ENCODE measurements around the gene ADRA1B.

The ADRA1B gene

DNA sequence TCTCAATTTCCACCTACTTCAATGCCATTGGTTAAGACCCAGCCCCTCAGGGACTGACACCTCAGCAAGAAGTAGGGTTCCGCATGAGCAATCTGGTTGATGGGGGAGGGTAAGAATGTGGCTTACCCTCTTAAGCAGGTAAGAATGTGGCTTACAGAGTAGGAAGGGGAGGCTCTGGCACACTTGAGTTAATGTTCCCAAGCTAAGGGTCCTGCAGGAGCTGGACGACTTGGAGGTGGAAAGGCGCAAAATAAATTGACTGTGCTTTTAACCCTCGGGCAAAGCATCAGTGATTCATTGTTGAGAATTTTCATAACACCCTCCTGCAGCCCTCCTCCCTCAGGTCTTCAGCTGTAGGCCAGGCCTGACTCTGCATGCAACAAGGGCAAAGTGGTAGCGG lies 24.9 kb upstream of the ADRA1B start:
- Histone ChIP-seq H3K9me3 (ENCODE audit: insufficient read depth, low read length) (no peaks in the 10 kb centered on the region), H3K9ac (ENCODE audit: insufficient read length, low read depth) (no peak overlapping the region), H3K36me3 (ENCODE audit: insufficient read depth, insufficient read length, low read length) (no peaks in the 10 kb centered on the region), H3K4me1 (ENCODE audit: insufficient read depth, insufficient read length) (no peaks in the 10 kb centered on the region), H3K27me3 (ENCODE audit: insufficient read depth, insufficient read length) (no peaks in the 10 kb centered on the region), H3K4me3 (ENCODE audit: insufficient read length, low read depth) (no peak overlapping the region)
- TF ChIP-seq SUZ12 (IDR thresholded peaks at IDR 0.05; ENCODE audit: extremely low read depth, insufficient read depth, insufficient read length) (no peak), YY1 (IDR thresholded peaks at IDR 0.05; ENCODE audit: insufficient read depth, insufficient read length) (no peak), ZNF274 (IDR thresholded peaks at IDR 0.05; ENCODE audit: low read depth, low read length) (no peak)
- DNase-seq (ENCODE audit: low read depth, low spot score): peak; percentile 47

DNA sequence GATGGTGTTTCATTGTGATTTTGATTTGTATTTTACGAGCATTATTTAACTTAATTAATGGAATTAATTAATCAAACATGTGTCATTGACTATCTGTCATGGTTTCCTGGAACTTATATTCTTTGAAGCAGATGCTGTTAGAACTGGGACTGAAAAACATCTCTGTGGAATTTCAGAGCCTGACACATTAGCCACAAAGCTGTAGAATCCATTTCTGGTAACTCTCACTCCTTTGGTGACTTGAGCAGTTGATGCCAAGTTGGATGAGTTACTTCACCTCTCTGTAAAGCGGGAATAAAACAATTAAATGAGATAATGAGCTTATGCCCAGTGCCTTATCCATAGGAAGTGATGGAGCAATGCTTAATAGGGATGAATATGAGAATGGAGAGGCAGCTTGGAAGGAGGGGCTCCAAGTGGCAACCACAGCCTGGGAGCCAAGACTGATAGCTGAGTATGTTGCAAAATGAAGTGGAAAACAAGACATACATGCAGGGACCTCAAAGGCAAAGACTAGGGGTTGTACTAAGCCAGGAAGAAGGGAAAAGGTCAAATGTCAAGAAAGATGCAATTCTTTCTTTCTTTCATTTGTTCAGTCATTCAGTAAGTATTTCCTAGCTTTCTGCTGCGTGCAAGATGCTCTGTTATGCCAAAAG lies 23.1 kb upstream of the ADRA1B start:
- Histone ChIP-seq H3K9me3 (ENCODE audit: insufficient read depth, low read length) (no peaks in the 10 kb centered on the region), H3K4me3 (ENCODE audit: insufficient read length, low read depth) (no peak overlapping the region), H3K36me3 (ENCODE audit: insufficient read depth, insufficient read length, low read length) (no peaks in the 10 kb centered on the region), H3K9ac (ENCODE audit: insufficient read length, low read depth) (no peak overlapping the region), H3K27me3 (ENCODE audit: insufficient read depth, insufficient read length) (no peaks in the 10 kb centered on the region), H3K4me1 (ENCODE audit: insufficient read depth, insufficient read length) (no peaks in the 10 kb centered on the region)
- DNase-seq (ENCODE audit: low read depth, low spot score): no peak
- TF ChIP-seq YY1 (IDR thresholded peaks at IDR 0.05; ENCODE audit: insufficient read depth, insufficient read length) (no peak), SUZ12 (IDR thresholded peaks at IDR 0.05; ENCODE audit: extremely low read depth, insufficient read depth, insufficient read length) (no peak), ZNF274 (IDR thresholded peaks at IDR 0.05; ENCODE audit: low read depth, low read length) (no peak)

DNA sequence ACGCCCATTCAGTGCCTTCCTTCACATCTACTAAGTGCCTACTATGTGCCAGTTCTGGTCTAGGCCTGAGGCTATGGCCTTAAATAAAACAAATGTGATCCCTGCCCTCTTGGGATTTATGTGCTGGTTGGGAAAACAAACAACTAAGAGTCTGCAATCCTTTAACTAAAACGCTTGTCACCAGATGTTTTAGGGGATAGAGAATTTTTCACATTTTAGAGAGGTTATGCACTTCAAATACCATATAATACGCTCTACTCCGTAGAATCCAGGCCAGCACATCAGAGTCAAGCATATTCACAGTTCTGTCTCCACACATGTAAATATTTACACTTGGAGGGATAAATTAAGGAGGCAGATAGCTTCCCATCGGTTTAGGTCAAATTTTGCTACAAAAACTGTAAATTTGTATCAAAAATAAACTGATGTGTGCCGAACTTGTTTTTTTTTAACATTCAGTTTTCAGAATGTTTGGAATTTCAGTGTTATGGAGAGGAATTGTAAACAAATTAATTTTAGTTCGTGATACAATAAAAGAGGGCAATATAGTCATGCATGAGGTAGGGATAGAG lies 22.0 kb upstream of the ADRA1B start:
- no peaks in the 10 kb centered on the region for H3K4me1 ChIP-seq (ENCODE audit: insufficient read depth, insufficient read length)
- no peak for TF ChIP-seq SUZ12 (IDR thresholded peaks at IDR 0.05; ENCODE audit: extremely low read depth, insufficient read depth, insufficient read length)
- no peak for TF ChIP-seq YY1 (IDR thresholded peaks at IDR 0.05; ENCODE audit: insufficient read depth, insufficient read length)
- no peaks in the 10 kb centered on the region for H3K9me3 ChIP-seq (ENCODE audit: insufficient read depth, low read length)
- H3K36me3 ChIP-seq (ENCODE audit: insufficient read depth, insufficient read length, low read length): no peaks in the 10 kb centered on the region
- no peak for DNase-seq (ENCODE audit: low read depth, low spot score)
- H3K4me3 ChIP-seq (ENCODE audit: insufficient read length, low read depth): no peak overlapping the region
- no peak overlapping the region for H3K9ac ChIP-seq (ENCODE audit: insufficient read length, low read depth)
- no peaks in the 10 kb centered on the region for H3K27me3 ChIP-seq (ENCODE audit: insufficient read depth, insufficient read length)

DNA sequence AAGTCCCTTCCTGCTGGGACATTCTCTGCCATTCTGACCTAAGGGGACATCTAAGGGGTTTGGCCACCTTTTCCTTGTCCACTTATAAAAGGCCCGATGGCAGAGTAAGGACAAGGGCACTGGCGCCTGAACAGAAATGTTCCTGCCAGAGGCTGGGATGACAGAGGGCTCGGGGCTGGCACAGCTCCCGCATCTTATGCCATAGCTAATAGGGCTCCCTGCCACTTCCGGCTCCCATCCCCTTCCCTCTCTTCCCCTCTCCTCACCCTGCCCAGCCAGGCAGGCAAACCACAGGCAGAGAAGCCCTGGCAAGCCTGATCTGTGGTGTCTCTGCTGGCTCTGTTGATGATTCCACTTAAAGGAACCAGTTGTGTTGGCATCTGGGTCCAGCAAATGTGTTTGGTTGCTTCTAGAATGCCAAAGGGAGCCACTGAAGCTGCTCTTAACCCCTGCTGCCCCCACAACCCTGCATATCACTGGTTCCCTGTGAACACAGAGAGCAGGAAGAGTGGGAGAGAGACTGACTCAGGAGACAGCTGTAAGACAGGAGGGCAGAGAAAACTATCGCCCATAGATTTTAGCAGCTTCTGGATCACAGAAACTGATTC lies 18.4 kb upstream of the ADRA1B start:
- Histone ChIP-seq H3K9ac (ENCODE audit: insufficient read length, low read depth) (no peak overlapping the region), H3K9me3 (ENCODE audit: insufficient read depth, low read length) (no peaks in the 10 kb centered on the region), H3K4me3 (ENCODE audit: insufficient read length, low read depth) (no peak overlapping the region), H3K4me1 (ENCODE audit: insufficient read depth, insufficient read length) (no peaks in the 10 kb centered on the region), H3K27me3 (ENCODE audit: insufficient read depth, insufficient read length) (no peaks in the 10 kb centered on the region), H3K36me3 (ENCODE audit: insufficient read depth, insufficient read length, low read length) (no peaks in the 10 kb centered on the region)
- TF ChIP-seq ZNF274 (IDR thresholded peaks at IDR 0.05; ENCODE audit: low read depth, low read length): no peak
- no peak for TF ChIP-seq SUZ12 (IDR thresholded peaks at IDR 0.05; ENCODE audit: extremely low read depth, insufficient read depth, insufficient read length)
- no peak for TF ChIP-seq YY1 (IDR thresholded peaks at IDR 0.05; ENCODE audit: insufficient read depth, insufficient read length)
- DNase-seq (ENCODE audit: low read depth, low spot score): no peak

DNA sequence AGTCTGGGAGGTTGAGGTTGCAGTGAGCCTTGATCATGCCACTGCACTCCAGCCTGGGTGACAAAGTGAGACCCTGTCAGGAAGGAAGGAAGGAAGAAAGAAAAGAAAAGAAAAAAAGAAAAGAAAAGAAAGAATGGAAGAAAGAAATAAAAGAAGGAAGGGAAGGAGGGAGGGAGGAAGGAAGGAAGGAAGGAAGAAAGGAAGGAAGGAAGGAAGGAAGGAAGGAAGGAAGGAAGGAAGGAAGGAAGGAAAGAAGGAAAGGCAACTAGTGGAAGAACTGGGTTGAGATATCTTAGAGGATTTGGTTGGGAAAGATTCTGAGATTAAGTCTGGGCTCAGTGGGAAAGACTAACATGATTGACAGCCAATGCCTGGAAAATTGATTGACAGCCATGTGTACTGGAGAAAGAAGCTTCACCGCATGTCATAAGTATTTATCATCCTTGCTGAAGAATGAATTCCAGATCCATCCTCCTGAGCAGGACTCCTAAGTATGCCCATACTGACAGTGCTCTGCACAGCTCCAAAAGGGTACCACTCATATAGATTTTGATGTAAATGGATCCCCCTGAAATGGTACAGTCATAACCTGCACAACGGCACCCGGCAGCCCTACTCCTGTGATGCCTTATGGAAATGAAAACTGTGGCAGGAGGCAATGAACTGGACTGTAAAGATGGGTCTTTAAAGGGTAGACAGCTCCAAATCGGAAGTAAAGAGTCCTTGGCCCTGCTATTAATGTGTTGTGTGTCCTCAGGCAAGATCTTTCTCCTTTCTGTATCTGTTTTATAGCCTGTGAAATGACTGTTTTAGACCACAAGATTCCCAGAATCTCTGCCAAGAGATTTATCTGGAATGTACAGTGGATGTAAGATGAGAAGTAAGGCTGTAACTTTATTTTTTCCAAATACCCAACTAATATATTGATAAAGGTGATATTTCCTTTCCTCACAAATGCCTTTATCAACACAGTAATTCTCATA lies 16.9 kb upstream of the ADRA1B start:
- TF ChIP-seq ZNF274 (IDR thresholded peaks at IDR 0.05; ENCODE audit: low read depth, low read length) (no peak), YY1 (IDR thresholded peaks at IDR 0.05; ENCODE audit: insufficient read depth, insufficient read length) (no peak), SUZ12 (IDR thresholded peaks at IDR 0.05; ENCODE audit: extremely low read depth, insufficient read depth, insufficient read length) (no peak)
- no peaks in the 10 kb centered on the region for H3K9me3 ChIP-seq (ENCODE audit: insufficient read depth, low read length)
- H3K4me1 ChIP-seq (ENCODE audit: insufficient read depth, insufficient read length): no peaks in the 10 kb centered on the region
- no peaks in the 10 kb centered on the region for H3K36me3 ChIP-seq (ENCODE audit: insufficient read depth, insufficient read length, low read length)
- no peak overlapping the region for H3K4me3 ChIP-seq (ENCODE audit: insufficient read length, low read depth)
- H3K9ac ChIP-seq (ENCODE audit: insufficient read length, low read depth): no peak overlapping the region
- no peaks in the 10 kb centered on the region for H3K27me3 ChIP-seq (ENCODE audit: insufficient read depth, insufficient read length)
- no peak for DNase-seq (ENCODE audit: low read depth, low spot score)

DNA sequence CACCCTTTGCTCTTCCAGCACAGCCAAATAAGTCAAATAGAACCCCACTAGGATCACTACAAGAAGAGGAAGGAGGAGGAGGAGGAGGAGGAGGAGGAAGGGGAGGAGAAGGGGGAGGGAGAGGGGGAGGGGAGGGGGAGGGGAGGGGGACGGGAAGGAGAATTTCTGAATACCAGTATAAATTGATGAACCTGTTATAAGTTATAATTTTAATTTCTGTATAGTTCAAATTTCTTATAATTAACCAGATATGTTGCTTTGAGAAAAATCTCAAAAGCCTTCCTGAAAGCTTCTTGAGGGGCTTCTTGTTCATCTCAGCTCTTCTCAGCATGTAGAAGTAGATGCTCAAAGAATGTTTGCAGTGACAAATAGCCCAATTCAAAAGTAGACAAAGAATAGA lies 15.0 kb upstream of the ADRA1B start:
- Histone ChIP-seq H3K4me1 (ENCODE audit: insufficient read depth, insufficient read length) (no peaks in the 10 kb centered on the region), H3K9me3 (ENCODE audit: insufficient read depth, low read length) (no peaks in the 10 kb centered on the region), H3K27me3 (ENCODE audit: insufficient read depth, insufficient read length) (no peaks in the 10 kb centered on the region), H3K4me3 (ENCODE audit: insufficient read length, low read depth) (no peak overlapping the region), H3K9ac (ENCODE audit: insufficient read length, low read depth) (no peak overlapping the region), H3K36me3 (ENCODE audit: insufficient read depth, insufficient read length, low read length) (no peaks in the 10 kb centered on the region)
- no peak for DNase-seq (ENCODE audit: low read depth, low spot score)
- TF ChIP-seq YY1 (IDR thresholded peaks at IDR 0.05; ENCODE audit: insufficient read depth, insufficient read length): no peak
- no peak for TF ChIP-seq ZNF274 (IDR thresholded peaks at IDR 0.05; ENCODE audit: low read depth, low read length)
- no peak for TF ChIP-seq SUZ12 (IDR thresholded peaks at IDR 0.05; ENCODE audit: extremely low read depth, insufficient read depth, insufficient read length)
